A673 (cell line): Measurements from ENCODE around the gene SUPT3H.

Experiments
- CTCF ChIP-seq: fragments of 300-800, 200-600 bp; sonication (generic); conservative IDR thresholded peaks from 2 replicates; pipeline ENCODE4 v1.5.1; 2017; ENCODE audit warnings: low read depth, mild to moderate bottlenecking, antibody characterized with exemption, low read length, moderate library complexity, mixed read lengths
- EZH2 ChIP-seq: fragments of 200-600 bp; sonication (generic); IDR thresholded peaks from 2 replicates; pipeline ENCODE4 v1.6.1; 2017; ENCODE audit warnings: borderline replicate concordance, low read depth, mild to moderate bottlenecking, mixed read lengths, antibody characterized with exemption, low read length; ENCODE audit not compliant: poor library complexity, severe bottlenecking

- TF ChIP-seq CTCF = no peak
- TF ChIP-seq EZH2 = no peak
Measured at GRCh38 chr6:44826025-44826676, 551.6 kb downstream of the SUPT3H start.
